Mesodermal cell (in vitro differentiated cells): ENCODE measurements around the gene OSBPL6.
"Not testable (repeated sequence)": the region's sequence is repeated elsewhere in the genome, so short reads cannot be mapped to it uniquely, and the experiment has no call there.

Experiments
- H3K27ac ChIP-seq: 2 replicates; pipeline ENCODE4 v1.7.0; 2013; ENCODE audit warnings: mild to moderate bottlenecking, low read depth, low read length, moderate library complexity; ENCODE audit not compliant: severe bottlenecking
- H3K36me3 ChIP-seq: 2 replicates; pipeline ENCODE4 v1.7.1; 2013; ENCODE audit warnings: mild to moderate bottlenecking, low read length, moderate library complexity; ENCODE audit not compliant: control insufficient read depth, insufficient read depth
- H3K4me1 ChIP-seq: one replicate; pipeline ENCODE4 v1.7.1; 2013; ENCODE audit warnings: mild to moderate bottlenecking, low read length; ENCODE audit not compliant: insufficient read depth, control insufficient read depth, poor library complexity, severe bottlenecking
- H3K4me3 ChIP-seq: 2 replicates; pipeline ENCODE4 v1.7.0; 2013; ENCODE audit warnings: low read length, control low read depth, mild to moderate bottlenecking; ENCODE audit not compliant: insufficient read depth, poor library complexity, severe bottlenecking; ENCODE audit errors: extremely low read depth
- H3K9me3 ChIP-seq: 2 replicates; pipeline ENCODE4 v1.7.1; 2013; ENCODE audit warnings: mild to moderate bottlenecking, low read length, moderate library complexity; ENCODE audit not compliant: control insufficient read depth
- WGBS, 2 experiments: methylation state at CpG; one replicate each; pipeline ENCODE4 v1.1.5; 2013; ENCODE audit warnings: missing lambda C conversion rate in 2 of 2; ENCODE audit not compliant: insufficient coverage in 2 of 2; 5-methylcytosine and 5-hydroxymethylcytosine counted together

The OSBPL6 gene

DNA sequence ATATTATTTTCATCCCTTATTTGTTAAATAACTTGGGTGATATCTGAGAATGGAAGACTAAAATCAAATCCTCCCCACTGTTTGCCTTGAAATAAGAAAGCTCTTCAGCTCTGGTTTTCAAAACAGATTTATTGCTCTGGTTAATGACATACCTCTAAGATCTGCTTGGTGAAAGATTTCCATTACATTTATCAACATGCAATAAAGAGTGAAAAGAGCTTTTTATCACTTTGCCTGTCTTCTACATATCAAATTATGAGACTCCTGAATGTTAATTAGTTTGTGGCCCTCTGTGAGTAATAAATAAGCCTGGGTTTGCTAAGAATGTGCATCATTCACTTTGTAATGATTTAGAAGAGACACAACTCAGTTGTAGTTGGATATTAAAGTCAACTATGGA, 140.9 kb downstream of the OSBPL6 start:
- no peaks in the 10 kb centered on the region for H3K9me3 ChIP-seq
- no peaks in the 10 kb centered on the region for H3K4me1 ChIP-seq
- no peak overlapping the region for H3K4me3 ChIP-seq
- H3K36me3 ChIP-seq: no peaks in the 10 kb centered on the region
- no peak overlapping the region for H3K27ac ChIP-seq

DNA sequence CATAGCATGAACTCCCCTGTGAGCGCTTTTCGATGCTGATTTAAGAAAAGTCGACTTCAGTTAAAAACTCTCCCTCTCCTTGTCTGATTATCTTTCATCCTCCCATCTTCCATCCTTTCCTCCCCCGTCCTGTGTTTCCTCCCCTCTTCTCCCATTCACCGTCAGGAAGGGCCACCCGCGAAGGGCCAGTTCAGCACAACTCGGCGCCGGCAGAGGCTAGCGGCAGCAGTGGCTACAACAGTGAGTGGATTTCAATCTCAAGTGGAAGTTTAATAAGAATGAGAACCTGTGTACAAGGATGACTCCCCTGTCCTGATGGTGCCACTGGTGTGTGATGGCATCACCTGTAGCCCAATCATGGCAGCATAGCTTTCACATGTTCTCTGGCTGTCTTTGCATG, 149.8 kb downstream of the OSBPL6 start:
- no peaks in the 10 kb centered on the region for H3K4me1 ChIP-seq
- no peaks in the 10 kb centered on the region for H3K9me3 ChIP-seq
- WGBS, 2 experiments: 91 to 96% methylated on average over 5 to 10 of the region's 11 CpGs
- no peak overlapping the region for H3K4me3 ChIP-seq
- no peaks in the 10 kb centered on the region for H3K36me3 ChIP-seq
- H3K27ac ChIP-seq: no peak overlapping the region

- 86 to 100% methylated on average over 1 to 2 of the region's 2 CpGs for WGBS, 2 experiments
- H3K36me3 ChIP-seq: no peaks in the 10 kb centered on the region
- H3K4me3 ChIP-seq: no peak overlapping the region
- H3K4me1 ChIP-seq: no peaks in the 10 kb centered on the region
- H3K27ac ChIP-seq: no peak overlapping the region
- H3K9me3 ChIP-seq: no peaks in the 10 kb centered on the region
Measured at GRCh38 chr2:178345951-178346350, 151.6 kb downstream of the OSBPL6 start.

- Histone ChIP-seq H3K4me3 (no peak overlapping the region), H3K9me3 (no peaks in the 10 kb centered on the region), H3K36me3 (peaks cover 10% of the 10 kb centered on the region), H3K27ac (no peak overlapping the region), H3K4me1 (no peaks in the 10 kb centered on the region)
- 83% methylated on average over 1 of the region's 3 CpGs; no CpG with 5 or more reads in 1 of the 2 experiments for WGBS, 2 experiments
Measured at GRCh38 chr2:178350051-178350450, 155.7 kb downstream of the OSBPL6 start.

DNA sequence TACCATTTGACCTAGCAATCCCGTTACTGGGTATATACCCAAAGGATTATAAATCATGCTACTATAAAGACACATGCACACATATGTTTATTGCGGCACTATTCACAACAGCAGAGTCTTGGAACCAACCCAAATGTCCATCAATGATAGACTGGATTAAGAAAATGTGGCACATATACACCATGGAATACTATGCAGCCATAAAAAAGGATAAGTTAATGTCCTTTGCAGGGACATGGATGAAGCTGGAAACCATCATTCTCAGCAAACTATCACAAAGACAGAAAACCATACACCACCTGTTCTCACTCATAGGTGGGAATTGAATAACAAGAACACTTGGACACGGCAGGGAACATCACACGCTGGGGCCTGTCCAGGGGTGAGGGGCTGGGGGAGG, 163.4 kb downstream of the OSBPL6 start:
- no CpG with 5 or more reads among the region's 4 CpGs for WGBS, 2 experiments
- not testable (repeated sequence) for H3K9me3 ChIP-seq, H3K4me1 ChIP-seq, H3K27ac ChIP-seq, H3K4me3 ChIP-seq, H3K36me3 ChIP-seq

DNA sequence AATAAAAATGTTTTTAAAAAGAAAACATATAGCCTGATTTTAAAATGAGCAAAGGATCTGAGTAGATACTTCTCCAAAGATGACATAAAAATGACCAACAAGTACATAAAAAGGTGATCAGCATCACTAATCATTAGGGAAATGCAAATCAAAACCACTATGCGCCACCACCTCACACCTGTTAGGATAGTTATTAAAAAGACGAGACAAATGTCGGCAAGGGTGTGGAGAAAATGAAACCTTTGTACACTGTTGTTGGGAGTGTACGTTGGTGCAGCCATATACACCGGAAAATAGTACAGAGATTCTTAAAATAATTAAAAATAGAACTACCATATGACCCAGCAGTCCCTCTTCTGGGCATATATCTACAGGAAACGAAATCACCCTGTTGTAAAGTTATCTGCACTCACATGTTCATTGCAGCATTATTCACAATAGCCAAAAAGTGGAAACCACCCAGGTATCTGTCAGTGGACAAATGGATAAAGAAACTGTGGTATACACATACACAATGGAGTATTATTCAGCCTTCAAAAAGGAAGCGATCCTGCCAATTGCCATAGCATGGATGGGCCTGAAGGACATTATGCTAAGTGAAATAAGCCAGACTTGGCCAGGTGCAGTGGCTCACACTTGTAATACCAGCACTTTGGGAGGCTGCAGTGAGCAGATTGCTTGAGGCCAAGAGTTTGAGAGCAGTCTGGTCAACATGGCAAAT, 165.0 kb downstream of the OSBPL6 start:
- Histone ChIP-seq H3K9me3 (no peaks in the 10 kb centered on the region), H3K4me3 (no peak overlapping the region), H3K36me3 (no peaks in the 10 kb centered on the region), H3K4me1 (no peaks in the 10 kb centered on the region), H3K27ac (no peak overlapping the region)
- WGBS, 2 experiments: 100% methylated on average over 1 to 2 of the region's 7 CpGs

- WGBS, 2 experiments: 96 to 100% methylated on average over 1 to 4 of the region's 4 CpGs
- Histone ChIP-seq H3K9me3 (no peaks in the 10 kb centered on the region), H3K4me3 (no peak overlapping the region), H3K27ac (no peak overlapping the region), H3K4me1 (no peaks in the 10 kb centered on the region), H3K36me3 (no peaks in the 10 kb centered on the region)
Measured at GRCh38 chr2:178361588-178361987, 167.3 kb downstream of the OSBPL6 start.

- Histone ChIP-seq H3K9me3 (no peaks in the 10 kb centered on the region), H3K4me3 (no peak overlapping the region), H3K4me1 (no peaks in the 10 kb centered on the region), H3K36me3 (no peaks in the 10 kb centered on the region), H3K27ac (no peak overlapping the region)
- WGBS, 2 experiments: 92 to 93% methylated on average over 3 of the region's 7 CpGs
Measured at GRCh38 chr2:178363252-178363651, 168.9 kb downstream of the OSBPL6 start.

DNA sequence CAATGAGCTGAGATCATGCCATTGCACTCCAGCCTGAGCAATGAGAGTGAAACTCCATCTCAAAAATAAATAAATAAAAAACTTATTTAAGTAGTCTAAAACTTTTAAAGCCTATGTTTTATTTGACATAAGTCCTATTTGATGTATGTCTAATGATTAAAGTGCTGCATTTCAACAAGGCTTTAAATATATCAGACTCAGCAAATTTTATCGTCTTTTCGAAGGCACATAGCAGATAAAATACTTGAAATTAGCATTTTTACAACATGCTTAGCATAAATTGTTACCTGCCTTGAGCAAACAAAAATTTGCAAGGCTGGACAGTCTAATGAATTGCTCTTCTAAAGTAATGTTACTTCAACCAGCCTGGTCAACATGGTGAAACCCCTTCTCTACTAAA, 170.8 kb downstream of the OSBPL6 start:
- 71 to 92% methylated on average over 2 of the region's 2 CpGs for WGBS, 2 experiments
- Histone ChIP-seq H3K27ac (no peak overlapping the region), H3K36me3 (no peaks in the 10 kb centered on the region), H3K9me3 (no peaks in the 10 kb centered on the region), H3K4me1 (no peaks in the 10 kb centered on the region), H3K4me3 (no peak overlapping the region)

- H3K36me3 ChIP-seq: no peaks in the 10 kb centered on the region
- H3K4me3 ChIP-seq: no peak overlapping the region
- H3K4me1 ChIP-seq: no peaks in the 10 kb centered on the region
- WGBS, 2 experiments: no CpG with 5 or more reads among the region's 4 CpGs
- H3K9me3 ChIP-seq: no peaks in the 10 kb centered on the region
- H3K27ac ChIP-seq: no peak overlapping the region
Measured at GRCh38 chr2:178366412-178366811, 172.1 kb downstream of the OSBPL6 start.

DNA sequence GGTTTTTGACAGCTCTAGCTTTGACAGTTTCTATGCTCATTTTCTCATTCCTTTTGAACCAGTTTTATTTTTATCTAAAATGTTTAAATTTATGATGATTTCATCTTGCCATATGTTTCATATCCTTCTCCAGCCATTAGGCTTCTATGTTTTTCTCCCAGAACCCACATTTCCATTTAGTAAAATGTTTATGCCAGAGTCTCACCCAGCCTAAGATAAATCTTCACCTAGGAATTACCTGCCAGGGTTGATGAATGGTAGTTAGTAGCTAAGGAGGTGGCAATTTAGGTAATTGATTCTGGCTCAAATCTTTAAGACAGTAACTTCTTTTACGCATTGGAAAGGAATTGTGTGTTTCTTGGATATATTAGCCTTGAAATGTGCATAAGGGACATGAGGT, 173.0 kb downstream of the OSBPL6 start:
- no peak overlapping the region for H3K4me3 ChIP-seq
- no peak overlapping the region for H3K27ac ChIP-seq
- no peaks in the 10 kb centered on the region for H3K36me3 ChIP-seq
- H3K9me3 ChIP-seq: no peaks in the 10 kb centered on the region
- no peaks in the 10 kb centered on the region for H3K4me1 ChIP-seq
- 89 to 100% methylated on average over 1 of the region's 1 CpG for WGBS, 2 experiments
